ENCODE results near the gene CPNE1. TPM values are rescaled to one million over a fixed set of nuclear protein-coding genes. Genes with fewer than 3 reads are reported as not detected.
A peak's percentile ranks its signal among the peaks of the same experiment; 100 is the strongest.

CPNE1 gene
- total RNA-seq, 1 donor from 2014 or later, result 76.3 TPM

GRCh38 chr20:35578469-35578868 is 86.2 kb downstream of the CPNE1 start:
- FAIRE-seq (no peak), DNase-seq (ENCODE audit: low read depth) (peak; percentile 22)
- no peak for TF ChIP-seq CTCF (IDR thresholded peaks at IDR 0.05; ENCODE audit: insufficient read depth, low read length, severe bottlenecking)
- H3K4me3 ChIP-seq (ENCODE audit: low read depth, low read length), result no peak overlapping the region
- no peaks in the 10 kb centered on the region for H3K36me3 ChIP-seq (ENCODE audit: control insufficient read depth, insufficient read depth, low read length)
- no peaks in the 10 kb centered on the region for H3K27me3 ChIP-seq (ENCODE audit: control insufficient read depth, insufficient read depth, low read length)

GRCh38 chr20:35576816-35577215 is 87.9 kb downstream of the CPNE1 start:
- Histone ChIP-seq H3K36me3 (ENCODE audit: control insufficient read depth, insufficient read depth, low read length) (no peaks in the 10 kb centered on the region), H3K4me3 (ENCODE audit: low read depth, low read length) (no peak overlapping the region), H3K27me3 (ENCODE audit: control insufficient read depth, insufficient read depth, low read length) (no peaks in the 10 kb centered on the region)
- no peak for FAIRE-seq
- DNase-seq (ENCODE audit: low read depth), result no peak
- TF ChIP-seq CTCF (IDR thresholded peaks at IDR 0.05; ENCODE audit: insufficient read depth, low read length, severe bottlenecking), result no peak

Other genes with a start within 250 kb of the CPNE1 start
- gene GDF5, start 226.7 kb downstream of the CPNE1 start, total RNA-seq, result under 0.01 TPM in 2 replicates
- 15.0 and 21.9 TPM in 2 replicates for gene CEP250, start 209.3 kb downstream of the CPNE1 start, total RNA-seq
- gene C20orf173, start 135.2 kb downstream of the CPNE1 start, total RNA-seq, result not detected in 2 replicates
- gene ERGIC3, start 122.8 kb downstream of the CPNE1 start, total RNA-seq, result 354 and 460 TPM in 2 replicates
- gene SPAG4, start 49.1 kb downstream of the CPNE1 start, total RNA-seq, result 6.1 and 9.9 TPM in 2 replicates
- 40.0 and 51.2 TPM in 2 replicates for gene RBM12, start within 50 bp of the CPNE1 start, total RNA-seq
- 14.1 and 15.5 TPM in 2 replicates for gene NFS1, start 34.5 kb upstream of the CPNE1 start, total RNA-seq
- gene ROMO1, start 34.5 kb upstream of the CPNE1 start, total RNA-seq, result 165 and 270 TPM in 2 replicates
- 322 and 335 TPM in 2 replicates for gene RBM39, start 77.4 kb upstream of the CPNE1 start, total RNA-seq
- 22.8 and 24.0 TPM in 2 replicates for gene PHF20, start 107.1 kb upstream of the CPNE1 start, total RNA-seq

All from bronchial epithelial cell (primary cell).